Endodermal cell (in vitro differentiated cells): ENCODE data around the gene WDR46. TPM values are rescaled to one million over a fixed set of nuclear protein-coding genes. Genes with fewer than 3 reads are reported as not detected.
A peak's percentile ranks its signal among the peaks of the same experiment; 100 is the strongest.

ENCODE experiments used
- DNase-seq: peaks from one replicate; pipeline ENCODE4 v3.0.0-alpha.2; 2017
- H3K27ac ChIP-seq: 2 replicates; pipeline ENCODE4 v1.5.1; 2013; ENCODE audit warnings: mild to moderate bottlenecking, low read depth, low read length, moderate library complexity
- H3K27me3 ChIP-seq: 2 replicates; pipeline ENCODE4 v1.6.1; 2013; ENCODE audit warnings: mild to moderate bottlenecking, low read length, moderate library complexity; ENCODE audit not compliant: insufficient read depth, control insufficient read depth, poor library complexity, severe bottlenecking
- H3K36me3 ChIP-seq: 2 replicates; pipeline ENCODE4 v1.7.0; 2013; ENCODE audit warnings: mild to moderate bottlenecking, low read length, moderate library complexity; ENCODE audit not compliant: control insufficient read depth, insufficient read depth
- H3K4me1 ChIP-seq: one replicate; pipeline ENCODE4 v1.7.0; 2013; ENCODE audit warnings: low read length; ENCODE audit not compliant: control insufficient read depth, insufficient read depth
- H3K4me3 ChIP-seq: 2 replicates; pipeline ENCODE4 v1.5.1; 2013; ENCODE audit warnings: mild to moderate bottlenecking, low read length, moderate library complexity
- H3K9ac ChIP-seq: 2 replicates; pipeline ENCODE4 v1.6.1; 2013; ENCODE audit warnings: mild to moderate bottlenecking, low read length, moderate library complexity; ENCODE audit not compliant: poor library complexity, severe bottlenecking; ENCODE audit errors: extremely low read depth
- H3K9me3 ChIP-seq: 2 replicates; pipeline ENCODE4 v1.6.1; 2013; ENCODE audit warnings: mild to moderate bottlenecking, low read length, moderate library complexity; ENCODE audit not compliant: control insufficient read depth
- H3K27ac Mint-ChIP-seq: 2 replicates; pipeline ENCODE4 v1.8.0; 2020; ENCODE audit warnings: mixed read lengths
- H3K27me3 Mint-ChIP-seq: 2 replicates; pipeline ENCODE4 v1.8.0; 2021; ENCODE audit warnings: mild to moderate bottlenecking, mixed read lengths; ENCODE audit not compliant: insufficient read depth
- H3K36me3 Mint-ChIP-seq: 2 replicates; pipeline ENCODE4 v1.8.0; 2020; ENCODE audit warnings: low read depth, mixed read lengths
- H3K4me1 Mint-ChIP-seq: 2 replicates; pipeline ENCODE4 v1.8.0; 2020; ENCODE audit warnings: mixed read lengths
- H3K4me3 Mint-ChIP-seq: 2 replicates; pipeline ENCODE4 v1.8.0; 2020; ENCODE audit warnings: mild to moderate bottlenecking, moderate library complexity, mixed read lengths
- H3K9me3 Mint-ChIP-seq: 2 replicates; pipeline ENCODE4 v1.8.0; 2020; ENCODE audit warnings: mild to moderate bottlenecking, mixed read lengths
- WGBS, 2 experiments: methylation state at CpG; one replicate each; pipeline versions ENCODE4 v1.1.5 to v1.1.7; 2013; ENCODE audit warnings: missing lambda C conversion rate in 2 of 2, mixed read lengths in 1 of 2; ENCODE audit not compliant: insufficient coverage in 1 of 2, insufficient read length in 1 of 2; 5-methylcytosine and 5-hydroxymethylcytosine counted together
- total RNA-seq, 2 donors: library from RNA; stranded (reverse); fragmentation: NEBNext Ultra II Directional in 1 of 2; extraction: Animal tissue kit (Norgen Biotek cat#: 25700) in 1 of 2; gene quantifications; 2 replicates in 1 of 2; 3 replicates in 1 of 2; pipeline ENCODE4 v1.2.1, GENCODE V29; 2021
- TF ChIP-seq, protein P1 (sequence below): fragments of 200-600 bp; sonication (generic); conservative IDR thresholded peaks from 2 replicates; pipeline ENCODE4 v1.5.0; 2021; ENCODE audit warnings: antibody characterized with exemption, mild to moderate bottlenecking

Gene WDR46
- total RNA-seq, 2 donors from 2014 or later: 42.9 to 62.5 TPM

DNA sequence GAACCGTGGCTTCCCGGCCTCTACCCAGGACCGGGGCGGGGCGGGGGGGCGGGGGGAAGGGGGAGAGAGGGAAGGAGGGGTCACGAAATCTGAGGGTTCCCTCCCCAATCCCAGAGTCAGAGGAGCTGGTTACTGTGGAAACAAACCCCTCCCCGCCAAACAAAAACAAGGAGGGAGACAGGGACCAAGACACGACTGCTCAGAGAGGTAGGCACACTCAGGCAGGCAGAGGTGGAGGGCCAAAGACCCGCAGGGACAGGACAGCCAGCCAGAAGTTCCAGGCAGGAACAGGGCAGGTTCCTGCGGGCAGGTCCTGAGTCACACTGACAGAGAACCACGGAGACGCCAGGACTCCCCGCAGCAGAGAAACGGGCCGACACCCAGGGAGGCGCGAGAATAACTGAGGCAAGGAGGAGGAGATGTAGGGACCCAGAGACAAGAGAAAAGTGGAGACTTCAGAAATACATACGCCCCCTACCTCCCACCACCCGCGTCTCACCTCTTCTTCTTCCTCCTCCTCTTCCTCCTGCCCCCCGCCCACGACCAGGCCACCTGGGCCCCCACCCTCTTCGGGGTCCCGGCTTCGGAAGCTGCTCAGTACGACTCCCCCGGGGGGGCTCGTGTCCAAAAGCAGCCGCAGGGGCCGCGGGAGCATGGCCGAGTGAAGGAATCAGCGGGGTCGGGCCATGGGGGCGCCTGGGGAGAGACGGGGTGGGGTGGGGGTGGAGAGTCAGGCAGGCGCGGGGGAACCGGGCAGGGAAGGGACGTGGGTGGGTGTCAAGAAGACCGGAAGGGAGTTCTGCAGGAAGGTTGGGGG is 9.1 kb upstream of the WDR46 start:
- H3K27ac ChIP-seq: peak overlapping the region; percentile 29
- peak overlapping the region; percentile 95 for H3K9ac ChIP-seq
- H3K4me3 ChIP-seq: peak overlapping the region; percentile 99
- WGBS, 2 experiments: 0 to 1% methylated on average over 4 to 35 of the region's 42 CpGs
- no peaks in the 10 kb centered on the region for H3K4me1 ChIP-seq
- TF ChIP-seq, protein P1, sequence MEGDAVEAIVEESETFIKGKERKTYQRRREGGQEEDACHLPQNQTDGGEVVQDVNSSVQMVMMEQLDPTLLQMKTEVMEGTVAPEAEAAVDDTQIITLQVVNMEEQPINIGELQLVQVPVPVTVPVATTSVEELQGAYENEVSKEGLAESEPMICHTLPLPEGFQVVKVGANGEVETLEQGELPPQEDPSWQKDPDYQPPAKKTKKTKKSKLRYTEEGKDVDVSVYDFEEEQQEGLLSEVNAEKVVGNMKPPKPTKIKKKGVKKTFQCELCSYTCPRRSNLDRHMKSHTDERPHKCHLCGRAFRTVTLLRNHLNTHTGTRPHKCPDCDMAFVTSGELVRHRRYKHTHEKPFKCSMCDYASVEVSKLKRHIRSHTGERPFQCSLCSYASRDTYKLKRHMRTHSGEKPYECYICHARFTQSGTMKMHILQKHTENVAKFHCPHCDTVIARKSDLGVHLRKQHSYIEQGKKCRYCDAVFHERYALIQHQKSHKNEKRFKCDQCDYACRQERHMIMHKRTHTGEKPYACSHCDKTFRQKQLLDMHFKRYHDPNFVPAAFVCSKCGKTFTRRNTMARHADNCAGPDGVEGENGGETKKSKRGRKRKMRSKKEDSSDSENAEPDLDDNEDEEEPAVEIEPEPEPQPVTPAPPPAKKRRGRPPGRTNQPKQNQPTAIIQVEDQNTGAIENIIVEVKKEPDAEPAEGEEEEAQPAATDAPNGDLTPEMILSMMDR: peak; percentile 38
- Mint-ChIP-seq H3K27me3 (no peaks in the 10 kb centered on the region), H3K36me3 (peaks cover 11% of the 10 kb centered on the region), H3K4me3 (peak overlapping the region; percentile 100), H3K9me3 (no peaks in the 10 kb centered on the region), H3K4me1 (peaks cover 5% of the 10 kb centered on the region), H3K27ac (peak overlapping the region; percentile 95)
- no peaks in the 10 kb centered on the region for H3K9me3 ChIP-seq
- no peaks in the 10 kb centered on the region for H3K27me3 ChIP-seq
- peaks cover 14% of the 10 kb centered on the region for H3K36me3 ChIP-seq
- DNase-seq: peak; percentile 95

DNA sequence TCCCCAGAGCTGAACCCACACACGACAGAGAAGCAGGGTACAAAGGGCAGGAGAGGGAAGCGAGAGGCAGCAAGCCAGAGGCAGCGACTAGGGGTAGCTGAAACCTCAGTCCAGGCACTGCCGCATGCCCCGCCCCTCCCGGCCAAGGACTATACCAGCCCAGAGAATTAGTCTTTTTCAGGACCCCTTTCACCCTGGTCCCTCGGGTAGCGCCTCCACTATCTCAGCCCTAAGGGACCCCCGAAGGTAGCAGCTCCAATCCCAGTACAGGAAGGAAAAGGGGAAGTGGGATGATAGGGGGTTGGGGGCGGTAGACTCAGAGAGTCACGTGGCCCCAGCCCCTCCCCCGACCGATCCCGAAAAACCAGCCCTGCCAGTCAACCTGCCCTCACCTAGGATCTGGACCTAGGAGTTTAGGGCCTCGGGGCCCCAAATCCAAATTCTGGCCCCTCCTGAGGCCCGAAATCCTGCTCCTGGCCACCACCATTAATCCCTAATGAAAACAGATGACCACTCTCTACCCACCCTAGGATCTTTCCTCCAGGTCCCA is 8.4 kb upstream of the WDR46 start:
- Histone ChIP-seq H3K9me3 (no peaks in the 10 kb centered on the region), H3K9ac (peak overlapping the region; percentile 95), H3K27ac (no peak overlapping the region), H3K27me3 (no peaks in the 10 kb centered on the region), H3K4me3 (peak overlapping the region; percentile 99), H3K4me1 (no peaks in the 10 kb centered on the region), H3K36me3 (peaks cover 15% of the 10 kb centered on the region)
- peak overlapping the region; percentile 100 for H3K4me3 Mint-ChIP-seq
- H3K9me3 Mint-ChIP-seq: no peaks in the 10 kb centered on the region
- H3K4me1 Mint-ChIP-seq: peaks cover 5% of the 10 kb centered on the region
- H3K27me3 Mint-ChIP-seq: no peaks in the 10 kb centered on the region
- TF ChIP-seq, protein P1: no peak
- peak overlapping the region; percentile 95 for H3K27ac Mint-ChIP-seq
- peaks cover 18% of the 10 kb centered on the region for H3K36me3 Mint-ChIP-seq
- WGBS, 2 experiments: 0 to 7% methylated on average over 1 to 15 of the region's 16 CpGs
- DNase-seq: peak; percentile 92

DNA sequence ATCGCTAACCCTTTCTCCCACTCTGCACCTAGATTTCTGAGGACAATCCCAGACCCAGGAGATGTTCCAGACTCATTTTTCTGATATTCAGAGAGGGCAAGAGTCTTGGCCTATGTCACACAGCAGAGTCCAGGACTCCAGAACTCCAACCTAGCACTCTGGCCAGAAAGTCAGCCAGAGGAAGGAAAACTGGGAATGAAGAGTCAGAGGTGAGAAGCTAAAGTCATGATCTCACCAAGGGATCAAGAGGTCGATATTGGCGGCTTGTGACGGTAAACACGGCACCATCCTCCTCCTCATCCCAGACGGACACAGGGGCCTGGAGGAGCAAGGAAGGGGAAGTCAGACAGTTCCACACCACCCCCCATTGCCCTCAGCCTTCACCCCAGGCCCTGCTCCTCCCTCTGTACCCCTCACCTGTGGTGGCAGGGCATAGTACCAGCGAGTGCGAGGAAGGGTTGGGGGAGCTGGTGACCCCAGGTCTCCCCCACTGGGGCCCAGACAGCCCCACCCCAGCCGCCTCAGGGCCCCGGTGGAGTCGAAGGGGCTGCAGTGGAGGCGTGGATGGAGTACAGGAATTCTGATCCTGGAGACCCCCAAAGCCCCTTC is 7.9 kb upstream of the WDR46 start:
- Histone ChIP-seq H3K36me3 (peaks cover 20% of the 10 kb centered on the region), H3K4me3 (peak overlapping the region; percentile 99), H3K9ac (peak overlapping the region; percentile 95), H3K27me3 (no peaks in the 10 kb centered on the region), H3K4me1 (no peaks in the 10 kb centered on the region), H3K27ac (no peak overlapping the region), H3K9me3 (no peaks in the 10 kb centered on the region)
- Mint-ChIP-seq H3K9me3 (no peaks in the 10 kb centered on the region), H3K36me3 (peaks cover 23% of the 10 kb centered on the region), H3K4me3 (peak overlapping the region; percentile 100), H3K27me3 (no peaks in the 10 kb centered on the region), H3K27ac (peak overlapping the region; percentile 95), H3K4me1 (peaks cover 5% of the 10 kb centered on the region)
- 80 to 91% methylated on average over 4 to 12 of the region's 12 CpGs for WGBS, 2 experiments
- peak; percentile 44 for DNase-seq
- TF ChIP-seq, protein P1: no peak
